Stimulated activated naive CD8-positive, alpha-beta T cell treated with anti-CD3 and anti-CD28 coated beads, Interleukin-15, amount 100 ng/mL, for 72 hours (primary cell): ENCODE measurements around the gene ATP1B3.
"Not testable (repeated sequence)": the region's sequence is repeated elsewhere in the genome, so short reads cannot be mapped to it uniquely, and the experiment has no call there.

Experiments used
- ATAC-seq: fragments of 150-1000 bp; cut with Tn5 transposase; 2 replicates; pipeline ENCODE4 v1.10.0; 2021; ENCODE audit warnings: mild to moderate bottlenecking, moderate library complexity
- DNase-seq, 2 donors: peaks; one replicate each; pipeline ENCODE4 v3.0.0; 2021 to 2022
- H3K27ac Mint-ChIP-seq, 2 donors: one replicate each; pipeline ENCODE4 v1.8.0; 2022; ENCODE audit warnings: mild to moderate bottlenecking in 2 of 2, mixed read lengths in 2 of 2, moderate library complexity in 2 of 2
- H3K27me3 Mint-ChIP-seq: one replicate; pipeline ENCODE4 v1.8.0; 2022; ENCODE audit warnings: mixed read lengths
- H3K4me1 Mint-ChIP-seq: one replicate; pipeline ENCODE4 v1.8.0; 2022; ENCODE audit warnings: mild to moderate bottlenecking, mixed read lengths
- H3K4me3 Mint-ChIP-seq, 2 donors: one replicate each; pipeline ENCODE4 v1.8.0; 2022; ENCODE audit warnings: mild to moderate bottlenecking in 2 of 2, mixed read lengths in 2 of 2, moderate library complexity in 1 of 2
- H3K9me3 Mint-ChIP-seq, 2 donors: one replicate each; pipeline ENCODE4 v1.8.0; 2022; ENCODE audit warnings: mixed read lengths in 2 of 2

ATP1B3 gene

GRCh38 chr3:141876891-141877621, 613 bp downstream of the ATP1B3 start:
- peak overlapping the region; percentile 92 to 98 for H3K4me3 Mint-ChIP-seq
- no peaks in the 10 kb centered on the region for H3K9me3 Mint-ChIP-seq
- H3K27me3 Mint-ChIP-seq: no peaks in the 10 kb centered on the region
- ATAC-seq: peak; percentile 21
- H3K4me1 Mint-ChIP-seq: peaks cover 43% of the 10 kb centered on the region
- peak; percentile 61 to 65 for DNase-seq
- H3K27ac Mint-ChIP-seq: peak overlapping the region; percentile 96 to 97

- no peak for ATAC-seq
- DNase-seq: no peak
- Mint-ChIP-seq H3K4me1 (peaks cover 50% of the 10 kb centered on the region), H3K27ac (peak overlapping the region; percentile 96), H3K9me3 (no peaks in the 10 kb centered on the region), H3K27me3 (no peaks in the 10 kb centered on the region), H3K4me3 (peak overlapping the region; percentile 85 to 92)
Measured at GRCh38 chr3:141877911-141878310, 1.5 kb downstream of the ATP1B3 start.

- Mint-ChIP-seq H3K4me1 (peaks cover 53% of the 10 kb centered on the region), H3K9me3 (no peaks in the 10 kb centered on the region), H3K27ac (peak overlapping the region in 1 of 2 donors; percentile 52), H3K4me3 (peak overlapping the region; percentile 85 to 92), H3K27me3 (no peaks in the 10 kb centered on the region)
- no peak for DNase-seq
- no peak for ATAC-seq
Measured at GRCh38 chr3:141878326-141878725, 1.9 kb downstream of the ATP1B3 start.

DNA sequence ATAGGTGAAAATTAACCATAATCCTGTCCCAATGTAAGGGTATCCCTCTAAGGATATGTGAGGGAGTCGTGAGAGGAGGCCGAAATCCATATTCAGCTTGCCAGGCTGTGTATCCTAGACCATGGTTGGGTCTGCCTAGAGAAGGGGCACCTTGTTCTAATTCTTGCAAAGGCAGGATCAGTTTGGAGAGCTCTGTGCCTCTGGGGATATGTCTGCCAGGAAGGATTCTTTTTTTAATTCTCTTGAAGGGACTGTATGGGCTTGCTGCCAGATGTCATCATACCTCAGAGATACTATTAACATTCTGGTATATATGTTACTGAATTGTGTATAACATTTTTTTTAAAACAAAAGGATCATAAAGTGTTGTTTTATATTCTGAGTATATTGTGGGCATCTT, 2.4 kb downstream of the ATP1B3 start:
- Mint-ChIP-seq H3K4me1 (peaks cover 57% of the 10 kb centered on the region), H3K27me3 (no peaks in the 10 kb centered on the region), H3K27ac (peak overlapping the region in 1 of 2 donors; percentile 52), H3K9me3 (no peaks in the 10 kb centered on the region), H3K4me3 (peak overlapping the region; percentile 85 to 92)
- DNase-seq (no peak), ATAC-seq (no peak)

DNA sequence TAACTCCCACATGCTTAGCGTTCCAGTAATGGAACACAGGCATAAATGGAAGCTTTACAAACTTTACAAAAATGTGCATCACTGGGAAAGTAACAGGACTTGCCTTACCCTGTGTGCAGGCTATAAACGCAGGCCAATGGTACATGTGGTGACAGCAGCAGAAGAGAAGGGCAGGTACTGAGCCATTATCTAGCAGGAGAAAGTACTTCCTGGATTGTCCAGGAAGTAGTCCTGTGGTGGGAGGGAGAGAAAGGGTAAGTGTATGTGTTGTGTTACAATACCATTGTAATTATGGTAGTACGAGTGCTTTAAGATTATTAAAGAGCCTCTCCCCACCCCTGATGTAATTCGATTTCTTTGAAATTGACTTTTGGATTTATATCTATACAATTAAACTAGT, 5.3 kb downstream of the ATP1B3 start:
- Mint-ChIP-seq H3K27me3 (no peaks in the 10 kb centered on the region), H3K27ac (no peak overlapping the region), H3K4me3 (no peak overlapping the region), H3K4me1 (peaks cover 68% of the 10 kb centered on the region), H3K9me3 (no peaks in the 10 kb centered on the region)
- ATAC-seq (no peak), DNase-seq (no peak)

GRCh38 chr3:141887051-141887450, 10.6 kb downstream of the ATP1B3 start:
- no peak for DNase-seq
- H3K27me3 Mint-ChIP-seq: no peaks in the 10 kb centered on the region
- peaks cover 50% of the 10 kb centered on the region for H3K4me1 Mint-ChIP-seq
- peaks cover 7 to 18% of the 10 kb centered on the region in 2 donors for H3K9me3 Mint-ChIP-seq
- no peak overlapping the region for H3K27ac Mint-ChIP-seq
- ATAC-seq: no peak
- no peak overlapping the region for H3K4me3 Mint-ChIP-seq

GRCh38 chr3:141888548-141888947, 12.1 kb downstream of the ATP1B3 start:
- H3K27ac Mint-ChIP-seq, ATAC-seq, DNase-seq, H3K27me3 Mint-ChIP-seq, H3K4me3 Mint-ChIP-seq: not testable (repeated sequence)
- H3K9me3 Mint-ChIP-seq: peaks cover 7 to 18% of the 10 kb centered on the region in 2 donors
- H3K4me1 Mint-ChIP-seq: peaks cover 48% of the 10 kb centered on the region

DNA sequence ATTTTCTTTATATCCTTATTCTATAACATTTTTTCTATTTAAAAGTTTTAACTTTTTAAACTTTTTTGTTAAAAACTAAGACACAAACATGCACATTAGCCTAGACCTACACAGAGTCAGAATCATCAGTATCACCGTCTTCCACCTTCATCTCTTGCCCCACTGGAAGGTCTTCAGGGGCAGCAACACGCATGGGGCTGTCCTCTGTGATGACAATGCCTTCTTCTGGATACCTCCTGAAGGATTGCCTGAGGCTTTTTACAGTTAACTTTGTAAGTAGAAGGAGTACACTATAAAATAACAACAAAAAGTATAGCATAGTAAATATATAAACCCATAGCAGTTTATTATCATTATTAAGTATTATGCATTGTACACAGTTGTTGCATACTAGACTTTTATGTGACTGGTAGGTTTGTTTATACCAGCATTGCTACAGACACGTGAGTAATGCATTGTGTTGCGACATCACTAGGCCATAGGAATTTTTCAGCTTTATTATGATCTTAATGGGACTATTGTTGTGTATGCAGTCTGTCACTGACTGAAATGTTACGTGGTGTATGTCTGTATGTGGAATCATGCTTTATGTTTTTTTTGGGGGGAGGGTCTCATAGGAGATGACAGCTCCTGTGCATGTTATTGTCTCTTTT, 18.2 kb downstream of the ATP1B3 start:
- no peak for DNase-seq
- no peak for ATAC-seq
- no peak overlapping the region for H3K27ac Mint-ChIP-seq
- no peak overlapping the region for H3K4me3 Mint-ChIP-seq
- no peaks in the 10 kb centered on the region for H3K9me3 Mint-ChIP-seq
- peaks cover 43% of the 10 kb centered on the region for H3K4me1 Mint-ChIP-seq
- no peaks in the 10 kb centered on the region for H3K27me3 Mint-ChIP-seq

DNA sequence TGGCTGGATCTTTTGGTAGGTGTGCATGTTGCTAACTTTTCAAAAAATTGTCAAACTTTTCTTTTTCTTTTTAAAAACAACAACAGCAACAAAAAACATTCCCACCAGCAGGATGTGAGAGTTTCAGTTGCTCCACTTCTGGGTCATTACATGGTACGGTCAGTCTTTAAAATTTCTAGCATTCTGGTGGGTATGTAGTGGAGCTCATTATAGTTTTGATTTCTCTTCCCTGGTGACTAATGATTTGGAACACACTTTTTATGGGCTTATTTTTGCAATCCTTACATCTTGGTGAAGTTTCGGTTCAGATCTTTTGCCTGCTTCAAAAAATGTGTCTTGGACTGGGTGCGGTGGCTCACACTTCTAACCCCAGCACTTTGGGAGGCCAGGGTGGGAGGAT, 19.3 kb downstream of the ATP1B3 start:
- Mint-ChIP-seq H3K4me3 (no peak overlapping the region), H3K27ac (no peak overlapping the region), H3K4me1 (peaks cover 40% of the 10 kb centered on the region), H3K9me3 (peaks cover 4 to 7% of the 10 kb centered on the region in 2 donors), H3K27me3 (no peaks in the 10 kb centered on the region)
- ATAC-seq: no peak
- no peak for DNase-seq

- Mint-ChIP-seq H3K4me1 (peaks cover 20% of the 10 kb centered on the region), H3K9me3 (peaks cover 4 to 7% of the 10 kb centered on the region in 2 donors), H3K27ac (no peak overlapping the region), H3K27me3 (no peaks in the 10 kb centered on the region), H3K4me3 (no peak overlapping the region)
- ATAC-seq (no peak), DNase-seq (no peak)
Measured at GRCh38 chr3:141898908-141899307, 22.5 kb downstream of the ATP1B3 start.

DNA sequence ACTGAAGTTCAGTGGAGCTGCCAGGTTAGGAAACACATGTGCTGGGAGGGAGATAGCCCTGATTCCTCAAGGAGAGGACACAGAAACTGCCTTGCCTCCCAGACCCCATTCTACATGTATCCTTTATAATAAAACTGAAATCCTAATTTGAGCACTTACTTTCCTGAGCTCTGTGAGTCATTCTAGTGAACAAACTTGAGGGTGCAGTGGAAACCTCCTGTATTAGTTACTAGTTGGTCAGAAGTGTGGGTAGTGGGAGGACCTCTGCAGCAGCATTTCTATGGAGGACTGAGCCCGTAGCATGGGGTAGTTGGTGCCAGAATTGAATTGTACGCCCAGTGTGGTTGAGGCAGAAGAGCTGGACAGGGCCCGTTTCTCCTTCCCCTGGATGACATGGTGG, 23.9 kb downstream of the ATP1B3 start:
- Mint-ChIP-seq H3K9me3 (peaks cover 4 to 7% of the 10 kb centered on the region in 2 donors), H3K27me3 (no peaks in the 10 kb centered on the region), H3K4me3 (no peak overlapping the region), H3K4me1 (peaks cover 23% of the 10 kb centered on the region), H3K27ac (no peak overlapping the region)
- ATAC-seq (no peak), DNase-seq (no peak)

DNA sequence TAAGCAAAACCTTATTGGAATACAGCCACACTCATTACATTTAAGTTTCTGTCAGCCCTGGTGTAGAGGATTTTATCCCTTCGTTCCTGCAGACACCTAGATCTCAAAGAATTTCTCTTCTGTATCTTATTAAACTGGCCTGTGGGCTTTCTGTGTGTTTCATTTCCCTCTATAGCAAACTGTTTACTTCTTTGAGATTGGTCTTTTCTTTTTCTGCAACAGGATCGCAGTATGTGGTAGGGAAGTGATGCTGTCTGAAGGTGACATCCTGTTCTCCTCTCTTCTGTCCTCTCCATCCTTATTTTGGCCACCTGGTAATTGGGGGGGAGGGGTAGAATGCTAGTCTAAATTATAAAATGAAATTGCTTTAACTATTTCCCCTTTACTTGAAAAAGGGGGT, 25.5 kb downstream of the ATP1B3 start:
- DNase-seq: no peak
- Mint-ChIP-seq H3K9me3 (peaks cover 4 to 7% of the 10 kb centered on the region in 2 donors), H3K4me3 (no peak overlapping the region), H3K27me3 (no peaks in the 10 kb centered on the region), H3K4me1 (peaks cover 14% of the 10 kb centered on the region), H3K27ac (peak overlapping the region in 1 of 2 donors; percentile 22)
- no peak for ATAC-seq

DNA sequence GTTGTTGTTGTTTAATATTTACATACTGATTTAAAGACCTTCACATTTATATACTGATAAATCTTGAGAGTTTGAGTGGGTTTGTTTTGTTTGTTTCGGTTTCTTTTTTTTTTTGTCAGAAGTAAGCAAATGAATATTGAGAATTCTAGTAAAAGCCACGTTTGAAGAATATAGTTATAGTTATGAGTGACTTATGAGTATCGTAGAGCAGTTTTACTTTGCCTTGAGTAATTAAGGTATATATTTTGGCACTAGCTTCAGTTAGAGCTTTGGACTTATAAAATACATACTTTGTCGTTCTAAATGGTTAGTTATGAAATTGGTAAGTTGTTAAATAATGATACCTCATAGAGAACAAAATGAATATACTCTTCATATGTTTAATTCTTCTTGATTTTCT, 27.8 kb downstream of the ATP1B3 start:
- Mint-ChIP-seq H3K4me1 (peaks cover 11% of the 10 kb centered on the region), H3K4me3 (no peak overlapping the region), H3K9me3 (peaks cover 4 to 7% of the 10 kb centered on the region in 2 donors), H3K27ac (no peak overlapping the region), H3K27me3 (no peaks in the 10 kb centered on the region)
- DNase-seq (no peak), ATAC-seq (no peak)

- DNase-seq (no peak), ATAC-seq (no peak)
- Mint-ChIP-seq H3K27me3 (no peaks in the 10 kb centered on the region), H3K4me3 (no peak overlapping the region), H3K27ac (peak overlapping the region in 1 of 2 donors; percentile 75), H3K9me3 (peaks cover 4 to 5% of the 10 kb centered on the region in 2 donors), H3K4me1 (peaks cover 11% of the 10 kb centered on the region)
Measured at GRCh38 chr3:141905129-141905528, 28.7 kb downstream of the ATP1B3 start.

GRCh38 chr3:141909408-141909807, 33.0 kb downstream of the ATP1B3 start:
- Mint-ChIP-seq H3K9me3 (peaks cover 6 to 7% of the 10 kb centered on the region in 2 donors), H3K27me3 (no peaks in the 10 kb centered on the region), H3K27ac (no peak overlapping the region), H3K4me1 (peaks cover 7% of the 10 kb centered on the region), H3K4me3 (no peak overlapping the region)
- no peak for ATAC-seq
- no peak for DNase-seq

DNA sequence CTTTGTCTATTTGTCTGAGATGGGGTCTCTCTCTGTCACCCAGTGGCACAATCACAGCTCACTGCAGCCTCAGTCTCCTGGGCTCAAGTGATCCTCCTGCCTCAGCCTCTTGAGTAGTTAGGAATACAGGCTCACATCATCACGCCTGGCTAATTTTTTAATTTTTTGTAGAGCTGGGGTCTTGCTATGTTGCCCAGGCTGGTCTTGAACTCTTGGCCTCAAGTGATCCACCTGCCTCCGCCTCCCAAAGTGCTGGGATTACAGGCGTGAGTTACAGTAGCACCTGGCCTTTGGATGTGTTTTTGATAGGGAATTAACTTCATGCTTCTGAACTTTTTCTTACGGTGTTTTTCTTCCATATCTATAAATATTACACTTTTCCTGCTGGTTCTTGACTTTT, 33.5 kb downstream of the ATP1B3 start:
- not testable (repeated sequence) for H3K9me3 Mint-ChIP-seq, H3K27me3 Mint-ChIP-seq, H3K4me3 Mint-ChIP-seq, DNase-seq, ATAC-seq, H3K27ac Mint-ChIP-seq, H3K4me1 Mint-ChIP-seq
